Activated CD8-positive, alpha-beta memory T cell treated with anti-CD3 and anti-CD28 coated beads for 24 hours (primary cell): ENCODE measurements around the gene HOXA6.

Experiments used
- DNase-seq: peaks from one replicate; pipeline ENCODE4 v3.0.0-alpha.2; 2020

Gene HOXA6

GRCh38 chr7:27160546-27161213, 13.1 kb upstream of the HOXA6 start:
- peak; percentile 96 for DNase-seq

- DNase-seq, result peak; percentile 76
These were observed 12.6 kb upstream of the HOXA6 start for GRCh38 chr7:27160145-27160545.

GRCh38 chr7:27159266-27160144, 11.9 kb upstream of the HOXA6 start:
- peak; percentile 57 for DNase-seq

GRCh38 chr7:27158436-27159265, 11.1 kb upstream of the HOXA6 start:
- DNase-seq, result peak; percentile 60

GRCh38 chr7:27157702-27158431, 10.3 kb upstream of the HOXA6 start:
- no peak for DNase-seq

DNA sequence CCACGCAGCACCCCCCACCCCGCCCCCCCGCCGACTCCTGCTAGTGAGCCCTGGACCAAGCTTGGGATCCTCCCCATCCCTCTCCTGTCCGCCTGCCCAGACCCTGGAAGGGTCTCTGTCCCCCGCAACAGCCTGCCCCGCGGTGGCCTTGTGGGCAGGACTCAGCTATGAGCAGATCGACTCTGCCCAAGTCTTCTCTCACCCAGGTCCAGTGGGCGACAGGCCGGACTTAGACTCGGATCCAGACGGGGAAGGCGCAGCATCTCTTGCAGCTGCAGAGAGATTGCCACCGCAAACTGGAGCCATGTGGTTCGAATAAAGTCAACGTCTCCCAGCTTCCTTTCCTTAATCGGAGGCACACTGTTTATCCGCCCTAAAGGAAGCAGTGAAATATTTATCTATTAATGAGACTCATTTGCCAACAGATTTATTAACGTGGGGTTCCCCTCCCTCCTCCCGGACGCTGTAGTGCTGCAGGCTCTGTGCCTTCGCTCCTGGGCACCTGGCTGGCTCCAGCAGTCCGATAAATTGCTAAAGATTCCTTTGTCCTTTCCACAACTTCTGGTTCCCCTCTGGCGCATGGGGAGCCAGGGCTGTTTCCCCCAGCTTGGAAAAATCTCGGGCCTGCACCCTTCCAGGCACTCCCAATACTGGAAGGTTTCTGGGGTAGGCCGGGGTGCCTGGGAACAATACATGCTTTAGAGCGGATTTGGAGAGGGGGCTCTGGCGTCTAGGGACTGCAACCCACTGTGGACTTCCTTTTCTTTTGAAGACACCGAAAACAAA, 9.5 kb upstream of the HOXA6 start:
- DNase-seq, result peak; percentile 59

DNA sequence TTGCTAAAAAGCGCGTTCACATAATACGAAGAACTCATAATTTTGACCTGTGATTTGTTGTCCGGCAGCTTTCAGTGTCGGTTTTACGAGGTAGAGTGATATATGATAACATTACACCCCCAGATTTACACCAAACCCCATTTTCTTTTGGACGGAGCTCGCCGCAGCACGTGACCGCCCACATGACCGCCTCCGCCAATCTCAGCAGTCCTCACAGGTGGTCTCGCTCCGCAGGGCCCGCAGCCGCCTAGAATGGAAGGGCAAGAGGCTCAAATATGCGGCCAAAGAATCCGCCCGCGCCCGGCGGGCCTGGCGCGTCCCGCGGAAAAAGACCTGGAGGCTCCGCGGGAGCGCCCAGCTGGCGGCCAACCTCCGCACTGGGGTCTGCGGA, 8.9 kb upstream of the HOXA6 start, which contains the start of gene HOXA7:
Gene HOXA7, minus strand, starts transcription at position 168 of the 391 bp plus-strand sequence. Its CDS starts 130 bp downstream, at position 38.
- no peak for DNase-seq

DNA sequence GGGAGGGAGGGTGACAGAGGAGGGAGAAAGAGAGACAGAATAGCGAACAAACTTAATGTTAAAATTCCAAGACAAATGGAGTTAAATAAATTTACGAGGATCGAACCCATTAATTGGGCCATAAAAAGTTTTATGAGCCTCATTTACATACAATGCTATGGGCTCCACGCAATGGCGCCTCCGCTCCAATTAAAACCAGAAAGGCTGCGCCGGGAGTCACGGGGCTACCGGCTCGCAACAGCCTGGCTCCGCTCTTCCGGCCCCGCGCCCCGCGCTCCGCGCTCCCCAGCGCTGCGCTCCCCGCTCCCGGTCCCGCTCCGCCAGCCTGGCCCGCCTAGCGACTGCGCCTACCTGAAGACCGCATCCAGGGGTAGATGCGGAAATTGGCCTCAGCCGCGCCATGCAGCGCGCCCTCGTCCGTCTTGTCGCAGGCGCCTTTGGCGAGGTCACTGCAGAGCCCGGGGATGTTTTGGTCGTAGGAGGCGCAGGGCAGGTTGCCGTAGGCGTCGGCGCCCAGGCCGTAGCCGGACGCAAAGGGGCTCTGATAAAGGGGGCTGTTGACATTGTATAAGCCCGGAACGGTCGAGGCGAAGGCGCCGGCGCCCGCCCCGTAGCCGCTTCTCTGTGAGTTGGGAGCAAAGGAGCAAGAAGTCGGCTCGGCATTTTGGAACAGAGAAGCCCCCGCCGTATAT, 8.4 kb upstream of the HOXA6 start:
- peak; percentile 73 for DNase-seq

- DNase-seq, result peak; percentile 75
These were observed 7.6 kb upstream of the HOXA6 start for GRCh38 chr7:27154901-27155815.

DNA sequence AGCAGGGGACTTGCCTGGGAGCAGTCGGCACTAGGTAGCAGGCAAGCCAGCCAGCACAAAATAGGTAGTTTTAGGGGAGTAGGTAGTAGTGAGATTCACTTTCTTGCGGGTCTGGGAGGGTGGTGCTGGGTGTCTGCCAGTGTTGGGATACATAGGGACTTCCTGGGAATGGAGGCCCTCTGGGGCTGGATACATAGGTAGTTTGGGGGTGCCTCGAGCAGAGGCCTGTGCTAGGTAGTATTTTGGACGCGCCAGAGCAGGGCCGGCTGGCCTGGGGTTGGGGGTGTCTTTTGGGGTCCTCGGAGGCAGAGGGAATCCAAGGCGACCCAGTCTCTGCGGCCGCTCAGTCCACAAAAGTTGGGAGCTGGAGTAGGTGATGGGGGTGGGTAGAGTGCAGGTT, 6.8 kb upstream of the HOXA6 start:
- DNase-seq, result peak; percentile 53

GRCh38 chr7:27153526-27153925, 6.0 kb upstream of the HOXA6 start:
- peak; percentile 46 for DNase-seq

GRCh38 chr7:27152816-27153442, 5.4 kb upstream of the HOXA6 start:
- DNase-seq, result no peak

GRCh38 chr7:27151931-27152815, 4.6 kb upstream of the HOXA6 start, which contains the start of gene HOXA3:
Gene HOXA3, minus strand, starts transcription at chr7:27152583. Its CDS starts 41,943 bp downstream, at chr7:27110640.
- peak; percentile 60 for DNase-seq

DNA sequence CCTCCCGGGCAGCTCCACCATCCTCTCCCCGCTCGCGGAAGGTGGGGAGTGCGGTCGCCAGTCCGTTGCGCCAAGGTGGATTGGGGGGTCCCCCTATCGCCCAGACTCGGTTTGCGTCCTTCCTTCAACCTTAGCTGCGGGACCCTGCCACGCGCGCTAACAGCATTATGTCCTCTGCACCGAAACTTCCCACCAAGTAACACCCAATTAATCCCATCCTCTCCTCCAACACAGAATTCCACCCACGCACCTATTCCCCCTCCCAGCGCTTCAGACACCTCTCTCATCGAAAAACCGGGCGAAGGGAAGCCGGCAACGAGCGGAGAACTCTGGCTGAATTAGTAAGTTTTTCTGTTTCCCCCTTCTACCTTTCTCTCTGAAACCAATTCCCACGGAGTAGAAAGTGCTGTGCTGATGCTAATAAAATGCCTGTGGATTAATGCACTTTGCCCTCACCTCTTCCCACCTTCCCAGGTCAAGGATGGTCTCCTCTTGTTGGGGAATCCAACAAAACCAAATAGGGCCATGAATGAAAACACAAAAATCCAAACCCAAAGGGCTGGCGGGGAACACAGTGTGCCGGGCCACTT, 3.9 kb upstream of the HOXA6 start:
- DNase-seq, result peak; percentile 59

GRCh38 chr7:27150568-27151340, 3.2 kb upstream of the HOXA6 start:
- DNase-seq, result peak; percentile 87

DNA sequence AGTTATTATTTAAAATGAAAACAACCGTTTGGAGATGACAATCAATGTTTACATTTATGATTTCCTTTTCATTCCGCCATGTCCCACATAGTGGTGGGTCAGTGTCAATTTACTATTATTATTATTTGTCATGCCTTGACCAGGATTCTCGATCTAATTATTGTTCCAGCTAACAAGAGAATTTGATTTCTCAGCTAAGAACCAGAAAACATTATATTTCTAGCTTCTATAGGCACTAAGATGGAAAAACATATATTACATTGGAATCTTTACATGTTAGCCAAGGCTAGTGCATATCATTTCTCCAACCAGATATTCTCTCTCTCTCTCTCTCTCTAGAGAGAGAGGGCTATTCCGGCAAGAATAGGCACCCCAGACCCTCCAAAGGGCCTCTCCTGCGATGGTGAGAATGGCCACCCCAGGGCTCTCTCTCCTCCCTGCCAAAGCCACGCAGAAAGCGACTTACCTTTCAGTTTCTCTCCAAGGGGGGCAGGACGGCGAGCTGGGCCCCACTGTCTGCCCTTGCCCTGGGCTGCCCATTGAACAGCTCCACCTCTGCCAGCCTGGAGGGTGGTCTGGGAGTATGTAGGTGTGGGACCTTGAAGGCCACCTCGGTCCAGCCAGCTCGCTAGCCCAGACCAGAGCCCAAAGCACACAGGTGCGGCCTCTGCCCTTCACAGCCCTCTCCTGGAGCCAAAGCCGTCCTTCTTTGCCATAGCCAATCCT, 2.4 kb upstream of the HOXA6 start:
- DNase-seq, result no peak
